Measurements from ENCODE around the gene CDHR1.

- TF ChIP-seq CTCF (IDR thresholded peaks at IDR 0.05; ENCODE audit: low read depth, low read length, missing input control) (no peak), TAF1 (conservative IDR thresholded peaks at IDR 0.05) (no peak)
Observed at GRCh38 chr10:84178160-84178609, 16.2 kb upstream of the CDHR1 start.

All from liver (tissue), 3 donors.